ENCODE measurements around the gene SLC23A2.

GRCh38 chr20:4889446-4889845 lies 111.9 kb downstream of the SLC23A2 start:
- TF ChIP-seq POLR2A (IDR thresholded peaks at IDR 0.05; ENCODE audit: low read depth, low read length): no peak
- TF ChIP-seq SPI1 (IDR thresholded peaks at IDR 0.05; ENCODE audit: low read depth, low read length): no peak
